Large intestine (tissue), 3 donors: Measurements from ENCODE around the gene CA7. TPM values are rescaled to one million over a fixed set of nuclear protein-coding genes. Genes with fewer than 3 reads are reported as not detected.
A peak's percentile ranks its signal among the peaks of the same experiment; 100 is the strongest.

Source experiments
- DNase-seq, 2 donors: peaks; one replicate each; pipeline versions ENCODE4 v3.0.0 to v3.0.0-alpha.2; 2013
- H3K27ac ChIP-seq: one replicate; pipeline ENCODE4 v1.5.1; 2013; ENCODE audit warnings: low read length
- H3K27me3 ChIP-seq: 2 replicates; pipeline ENCODE4 v1.6.1; 2013; ENCODE audit warnings: low read length; ENCODE audit not compliant: control insufficient read depth, insufficient read depth
- H3K36me3 ChIP-seq: 2 replicates; pipeline ENCODE4 v1.6.1; 2013; ENCODE audit warnings: low read length; ENCODE audit not compliant: control insufficient read depth, insufficient read depth
- H3K4me1 ChIP-seq: one replicate; pipeline ENCODE4 v1.6.1; 2013; ENCODE audit warnings: low read length; ENCODE audit not compliant: control insufficient read depth, insufficient read depth
- H3K4me3 ChIP-seq: one replicate; pipeline ENCODE4 v1.5.1; 2013; ENCODE audit warnings: low read length
- H3K9me3 ChIP-seq: one replicate; pipeline ENCODE4 v1.6.1; 2013; ENCODE audit warnings: mild to moderate bottlenecking, low read depth, low read length, moderate library complexity; ENCODE audit not compliant: control insufficient read depth
- WGBS: methylation state at CpG from one replicate; pipeline ENCODE4 v1.1.5; 2013; ENCODE audit warnings: low lambda C conversion rate; ENCODE audit not compliant: insufficient coverage; 5-methylcytosine and 5-hydroxymethylcytosine counted together
- polyA plus RNA-seq: library from polyadenylated mRNA; unstranded; fragments of 120-200 nt; gene quantifications from one replicate; pipeline ENCODE4 v1.2.1, GENCODE V29; 2013

The CA7 gene
- polyA plus RNA-seq, 1 donor: 12.1 TPM

DNA sequence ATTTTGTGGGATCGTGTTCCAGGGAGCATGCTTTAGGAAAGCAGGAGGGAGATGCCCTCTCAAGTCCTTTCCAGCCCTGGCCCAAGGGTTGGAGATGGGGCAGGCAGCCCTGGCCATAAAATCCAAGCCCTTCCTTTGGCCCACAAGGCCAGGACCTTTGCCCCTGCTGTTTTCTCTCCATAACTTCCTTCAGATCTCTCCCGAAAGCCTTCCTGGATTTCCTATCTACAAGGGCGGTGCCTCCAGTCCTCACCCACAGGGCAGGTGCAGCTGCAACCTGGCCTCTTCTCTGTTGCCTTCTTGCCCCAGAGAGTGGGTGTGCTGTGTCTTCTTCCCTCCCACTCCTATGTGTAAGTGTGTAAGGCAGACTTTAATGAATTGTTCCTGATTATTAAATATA lies 27.6 kb downstream of the CA7 start:
- WGBS: no CpG with 5 or more reads among the region's 3 CpGs
- Histone ChIP-seq H3K27me3 (no peaks in the 10 kb centered on the region), H3K4me1 (peaks cover 19% of the 10 kb centered on the region), H3K4me3 (no peak overlapping the region), H3K36me3 (no peaks in the 10 kb centered on the region), H3K27ac (peak overlapping the region; percentile 83), H3K9me3 (no peaks in the 10 kb centered on the region)
- DNase-seq: peak; percentile 71 to 88

DNA sequence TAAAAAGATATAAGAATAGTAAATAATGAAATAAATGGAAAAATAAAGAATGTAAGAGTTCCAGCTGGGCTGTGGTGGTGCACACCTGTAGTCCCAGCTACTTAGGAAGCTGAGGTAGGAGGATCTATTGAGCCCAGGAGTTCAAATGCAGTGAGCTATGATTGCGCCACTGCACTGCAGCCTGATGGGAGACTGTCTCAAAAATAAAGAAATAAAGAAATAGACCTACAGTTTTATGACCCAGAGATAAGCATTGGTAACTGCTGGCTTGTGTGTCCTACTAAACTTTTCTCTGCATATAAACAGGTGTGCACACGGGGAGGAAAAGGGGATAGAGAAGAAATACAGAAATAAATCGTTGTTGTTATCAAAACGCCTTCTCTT lies 28.3 kb downstream of the CA7 start:
- Histone ChIP-seq H3K36me3 (no peaks in the 10 kb centered on the region), H3K4me3 (peak overlapping the region; percentile 33), H3K9me3 (no peaks in the 10 kb centered on the region), H3K27me3 (no peaks in the 10 kb centered on the region), H3K4me1 (peaks cover 19% of the 10 kb centered on the region), H3K27ac (peak overlapping the region; percentile 83)
- DNase-seq: peak in 1 of 2 donors; percentile 76
- WGBS: 18% methylated on average over 2 of the region's 4 CpGs

DNA sequence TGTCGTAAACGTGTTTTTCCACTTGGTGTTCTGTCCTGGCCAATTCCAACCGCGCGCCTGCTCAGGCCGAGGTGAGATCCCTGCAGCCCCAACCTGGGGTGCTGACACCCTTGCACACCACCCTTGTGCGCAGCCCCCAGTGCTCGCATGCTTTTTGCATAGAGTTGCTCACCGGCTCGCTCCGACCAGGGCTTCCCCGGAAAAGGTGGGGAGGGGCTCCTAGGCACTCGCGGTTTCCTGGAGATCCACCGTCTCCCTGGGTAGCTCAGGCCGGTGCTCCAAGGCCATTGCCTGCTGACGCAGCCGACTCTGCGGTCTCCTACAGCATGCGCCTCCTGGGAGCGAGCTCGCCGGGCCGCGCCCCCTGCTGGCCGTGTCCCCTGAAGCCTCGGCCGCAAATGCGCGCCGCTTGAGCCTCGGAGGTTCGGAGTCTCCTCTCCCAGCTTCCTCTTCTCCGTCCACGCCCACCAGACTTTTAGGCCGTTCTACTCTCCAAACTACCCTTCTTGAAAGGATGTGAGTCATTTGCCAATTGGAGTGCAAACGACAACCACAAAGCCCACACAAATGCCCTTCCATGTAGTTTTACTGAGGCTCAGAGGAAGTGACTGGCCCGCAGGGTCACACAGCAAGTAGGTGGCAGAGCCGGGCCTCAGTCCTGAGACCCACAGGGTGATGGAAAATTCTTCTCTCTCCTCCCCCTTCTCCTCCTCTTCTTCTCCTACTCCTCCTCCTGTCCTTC lies 28.9 kb downstream of the CA7 start:
- Histone ChIP-seq H3K27ac (peak overlapping the region; percentile 83), H3K27me3 (no peaks in the 10 kb centered on the region), H3K4me1 (peaks cover 19% of the 10 kb centered on the region), H3K36me3 (no peaks in the 10 kb centered on the region), H3K9me3 (no peaks in the 10 kb centered on the region), H3K4me3 (peak overlapping the region; percentile 33)
- WGBS: no CpG with 5 or more reads among the region's 39 CpGs
- DNase-seq: peak; percentile 88 to 92

DNA sequence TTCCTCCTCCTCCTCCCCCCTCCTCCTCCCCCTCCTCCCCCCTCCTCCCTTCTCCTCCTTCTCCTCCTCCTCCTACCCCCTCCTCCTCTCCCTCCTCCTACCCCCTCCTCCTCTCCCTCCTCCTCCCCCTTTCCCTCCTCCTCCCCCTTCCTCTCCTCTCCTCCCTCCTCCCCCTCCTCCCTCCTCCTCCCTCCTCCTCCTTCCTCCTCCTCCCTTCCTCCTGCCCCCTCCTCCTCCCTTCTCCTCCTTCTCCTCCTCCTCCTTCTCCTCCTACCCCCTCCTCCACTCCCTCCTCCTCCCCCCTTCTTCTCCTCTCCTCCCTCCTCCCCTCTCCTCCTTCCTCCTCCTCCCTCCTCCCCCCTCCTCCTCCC lies 29.5 kb downstream of the CA7 start:
- H3K4me3 ChIP-seq: no peak overlapping the region
- DNase-seq: no peak
- H3K9me3 ChIP-seq: no peaks in the 10 kb centered on the region
- no peak overlapping the region for H3K27ac ChIP-seq
- H3K27me3 ChIP-seq: no peaks in the 10 kb centered on the region
- peaks cover 19% of the 10 kb centered on the region for H3K4me1 ChIP-seq
- H3K36me3 ChIP-seq: no peaks in the 10 kb centered on the region

DNA sequence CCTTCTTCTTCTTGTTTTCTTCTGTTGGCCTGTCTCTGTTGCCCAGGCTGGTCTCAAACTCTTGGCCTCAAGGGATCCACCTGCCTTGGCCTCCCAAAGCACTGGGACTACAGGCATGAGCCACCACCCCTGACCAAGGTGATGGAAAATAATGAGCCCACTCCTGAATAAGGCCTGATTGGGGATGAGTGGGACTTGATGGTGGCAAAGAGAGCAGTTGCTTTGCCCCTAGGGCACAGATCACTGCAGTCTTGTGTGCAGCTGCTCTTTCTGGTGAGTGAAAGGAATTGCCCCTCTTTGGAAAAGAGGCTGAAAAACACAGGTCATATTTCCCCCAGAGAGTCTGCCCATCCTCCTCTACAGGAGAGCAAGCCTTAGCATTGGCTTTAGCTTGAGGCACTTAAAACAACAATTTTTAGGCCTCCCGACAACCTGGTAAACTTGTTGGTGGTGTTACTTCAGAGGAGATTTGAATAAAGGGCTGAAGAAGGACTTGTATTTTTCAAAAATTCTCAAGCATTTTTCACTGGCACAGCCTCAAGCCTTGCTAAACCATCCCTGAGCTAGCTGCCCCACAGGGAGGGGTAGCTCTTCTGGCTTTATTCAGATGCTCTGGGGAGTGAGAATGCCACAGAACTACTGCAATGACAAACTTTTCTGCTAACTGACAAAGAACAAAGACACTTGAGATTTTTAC lies 30.0 kb downstream of the CA7 start:
- no CpG with 5 or more reads among the region's 1 CpG for WGBS
- Histone ChIP-seq H3K36me3 (no peaks in the 10 kb centered on the region), H3K4me1 (peaks cover 19% of the 10 kb centered on the region), H3K4me3 (no peak overlapping the region), H3K27me3 (no peaks in the 10 kb centered on the region), H3K9me3 (no peaks in the 10 kb centered on the region), H3K27ac (no peak overlapping the region)
- DNase-seq: no peak

DNA sequence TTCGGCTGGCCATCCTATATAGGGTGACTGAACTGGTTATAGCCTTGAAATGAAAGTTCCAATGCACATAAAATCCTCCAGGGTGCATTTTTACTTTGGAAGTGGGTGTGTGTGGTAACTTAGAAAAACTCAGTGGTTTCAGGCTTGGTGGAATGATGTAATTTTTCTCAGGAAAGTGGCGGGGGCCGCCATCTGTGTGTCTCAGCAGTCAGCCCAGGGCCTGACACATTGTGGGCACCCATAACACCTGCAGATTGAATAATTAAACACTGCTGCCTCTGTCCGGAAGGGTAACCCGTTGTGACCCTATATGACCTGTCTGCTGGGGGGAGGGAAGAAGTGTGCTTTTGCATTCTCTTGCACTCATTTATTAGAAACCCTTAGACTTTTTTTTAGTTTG lies 33.9 kb downstream of the CA7 start:
- Histone ChIP-seq H3K9me3 (peaks cover 5% of the 10 kb centered on the region), H3K27ac (no peak overlapping the region), H3K27me3 (no peaks in the 10 kb centered on the region), H3K4me1 (peaks cover 8% of the 10 kb centered on the region), H3K36me3 (no peaks in the 10 kb centered on the region), H3K4me3 (no peak overlapping the region)
- no peak for DNase-seq
- no CpG with 5 or more reads among the region's 5 CpGs for WGBS

DNA sequence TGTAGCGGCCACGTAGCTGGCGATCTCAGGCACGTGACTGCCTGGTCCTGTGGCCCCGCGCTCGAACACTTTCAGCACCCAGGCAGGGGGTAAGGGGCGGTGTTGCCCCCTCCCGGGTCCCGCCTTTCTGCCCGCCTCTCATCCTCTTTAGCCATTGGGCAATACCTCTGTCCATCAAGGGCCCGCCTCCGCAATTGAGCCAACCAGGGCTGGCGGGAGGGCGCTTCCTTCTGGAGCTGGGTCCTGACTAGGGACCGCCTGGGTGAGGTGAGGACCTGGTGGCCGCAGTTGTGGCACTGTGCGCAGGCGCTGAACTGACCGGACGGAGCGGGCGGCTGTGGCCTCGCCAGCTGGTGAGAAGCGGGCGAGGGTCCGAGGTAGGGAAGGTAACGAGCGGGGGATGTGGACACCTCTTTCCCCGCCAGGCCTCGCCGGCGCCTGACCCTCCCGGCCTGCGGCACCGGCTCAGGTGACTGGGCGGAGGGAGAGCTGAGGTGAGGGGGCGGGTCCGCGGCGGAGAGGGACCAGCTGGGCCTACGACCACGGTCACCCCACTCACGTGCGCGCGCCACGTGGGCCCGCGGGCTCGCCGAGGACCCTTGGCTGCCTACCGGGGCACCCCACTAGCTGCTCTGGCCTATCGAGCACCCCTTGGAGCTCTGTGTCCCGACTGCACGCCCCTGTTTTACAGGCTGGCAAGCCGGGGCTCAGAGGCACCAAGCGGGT lies 36.2 kb downstream of the CA7 start, which contains the start of gene PDP2:
Gene PDP2, plus strand, starts transcription at position 228 of the 726 bp plus-strand sequence. CDS start 3,770 bp downstream, outside the sequence.
- peaks cover 5% of the 10 kb centered on the region for H3K9me3 ChIP-seq
- H3K4me1 ChIP-seq: peaks cover 5% of the 10 kb centered on the region
- H3K27ac ChIP-seq: peak within 1 kb of the TSS; percentile 41
- whole genome bisulfite sequencing: no CpG with 5 or more reads among the region's 58 CpGs
- H3K27me3 ChIP-seq: no peaks in the 10 kb centered on the region
- peak; percentile 89 to 95 for DNase-seq
- peak within 1 kb of the TSS; percentile 91 for H3K4me3 ChIP-seq
- H3K36me3 ChIP-seq: peaks cover 16% of the 10 kb centered on the region

DNA sequence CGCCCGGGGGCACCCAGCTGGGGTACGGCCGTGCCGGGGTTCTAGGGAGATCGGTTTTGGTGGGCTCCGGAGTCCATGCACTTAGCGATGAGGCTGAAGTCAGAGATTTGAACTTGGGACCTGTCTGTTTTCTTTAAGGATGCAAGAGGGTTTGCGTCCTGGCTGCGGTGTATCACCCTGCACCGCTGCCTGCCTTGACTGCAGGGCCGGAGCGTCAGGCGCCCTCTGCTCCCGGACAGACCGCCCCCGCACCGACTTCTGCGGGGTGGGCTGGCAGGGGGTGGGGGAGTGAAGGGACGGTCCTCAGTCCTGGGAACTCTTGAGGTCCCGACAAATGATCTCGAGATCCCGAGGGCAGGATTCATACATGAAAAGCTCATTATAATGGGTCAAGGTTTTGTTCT lies 36.8 kb downstream of the CA7 start:
- WGBS: no CpG with 5 or more reads among the region's 23 CpGs
- Histone ChIP-seq H3K9me3 (peaks cover 5% of the 10 kb centered on the region), H3K4me1 (peaks cover 5% of the 10 kb centered on the region), H3K27ac (no peak overlapping the region), H3K36me3 (peaks cover 19% of the 10 kb centered on the region), H3K4me3 (peak overlapping the region; percentile 91), H3K27me3 (no peaks in the 10 kb centered on the region)
- no peak for DNase-seq

DNA sequence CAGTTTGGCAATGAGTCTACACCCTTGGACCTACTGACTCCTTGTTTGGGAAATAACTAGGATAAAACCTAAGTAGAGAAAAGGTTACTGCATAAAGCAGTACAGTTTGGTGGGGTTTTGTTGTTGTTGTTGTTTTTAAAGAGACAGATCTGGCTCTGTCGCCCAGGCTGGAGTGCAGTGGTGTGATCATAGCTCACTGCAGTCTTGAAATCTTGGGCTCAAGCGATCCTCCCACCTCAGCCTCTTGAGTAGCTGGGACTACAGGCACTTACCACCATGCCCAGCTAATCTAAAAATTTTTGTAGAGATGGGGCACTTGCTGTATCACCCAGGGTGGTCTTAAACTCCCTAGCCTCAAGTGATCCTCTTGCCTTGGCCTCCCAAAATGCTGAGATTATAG lies 37.3 kb downstream of the CA7 start:
- H3K36me3 ChIP-seq: peaks cover 20% of the 10 kb centered on the region
- peaks cover 5% of the 10 kb centered on the region for H3K4me1 ChIP-seq
- peaks cover 5% of the 10 kb centered on the region for H3K9me3 ChIP-seq
- H3K27ac ChIP-seq: no peak overlapping the region
- H3K27me3 ChIP-seq: no peaks in the 10 kb centered on the region
- no CpG with 5 or more reads among the region's 2 CpGs for WGBS
- H3K4me3 ChIP-seq: peak overlapping the region; percentile 91
- no peak for DNase-seq

DNA sequence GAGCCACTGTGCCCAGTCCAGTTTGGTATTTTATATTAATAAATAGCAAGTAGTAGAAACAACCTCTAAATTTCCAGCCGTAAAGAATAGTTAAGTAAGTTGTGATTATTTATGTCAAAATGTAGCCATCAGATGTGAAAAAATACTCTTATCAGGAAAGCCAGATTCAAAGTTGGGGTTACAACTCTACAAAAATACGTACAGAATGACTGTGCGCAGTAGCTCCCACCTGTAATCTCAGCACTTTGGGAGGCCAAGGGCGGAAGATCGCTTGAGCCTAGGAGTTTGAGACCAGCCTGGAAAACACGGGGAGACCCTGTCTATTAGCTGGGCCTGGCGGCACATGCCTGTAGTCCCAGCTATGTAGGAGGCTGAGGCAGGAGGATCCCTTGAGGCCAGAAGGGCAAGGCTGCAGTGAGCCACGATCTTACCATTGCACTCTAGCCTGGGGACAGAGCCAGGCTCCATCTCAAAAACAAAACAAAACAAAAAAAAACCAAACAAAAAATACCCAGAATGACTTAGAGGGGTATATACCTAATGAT lies 37.8 kb downstream of the CA7 start:
- Histone ChIP-seq H3K27ac (no peak overlapping the region), H3K36me3 (peaks cover 20% of the 10 kb centered on the region), H3K4me1 (peaks cover 5% of the 10 kb centered on the region), H3K9me3 (peaks cover 5% of the 10 kb centered on the region), H3K4me3 (no peak overlapping the region), H3K27me3 (no peaks in the 10 kb centered on the region)
- DNase-seq: no peak
- 80% methylated on average over 1 of the region's 8 CpGs for WGBS
